Tibial nerve (tissue), 4 donors: ENCODE measurements around the gene ASCL1.

Experiments used
- CTCF ChIP-seq, 5 experiments: fragments of 200-600 bp in 3 of 5; fragments of 450-650 bp in 2 of 5; sonication (generic) in 3 of 5; IDR thresholded peaks; one replicate each; pipeline ENCODE4 v1.5.1; 2016 to 2019; ENCODE audit warnings: antibody characterized with exemption in 5 of 5, mild to moderate bottlenecking in 3 of 5, moderate library complexity in 2 of 5
- EP300 ChIP-seq, 2 donors: sonication (generic); formaldehyde crosslinking; IDR thresholded peaks; one replicate each; pipeline ENCODE4 v1.6.1; 2017; ENCODE audit warnings: antibody characterized with exemption in 2 of 2, mild to moderate bottlenecking in 1 of 2
- POLR2A ChIP-seq, 2 donors: fragments of 450-650 bp; IDR thresholded peaks; one replicate each; pipeline ENCODE4 v1.6.1; 2017; ENCODE audit warnings: antibody characterized with exemption in 2 of 2, mild to moderate bottlenecking in 2 of 2, moderate library complexity in 2 of 2

GRCh38 chr12:102958830-102959176 lies 1.3 kb downstream of the ASCL1 start:
- TF ChIP-seq CTCF (IDR thresholded peaks at IDR 0.05) (no peak), POLR2A (IDR thresholded peaks at IDR 0.05) (no peak), EP300 (IDR thresholded peaks at IDR 0.05) (no peak)
